Ishikawa (cell line): Measurements from ENCODE around the gene ACKR4.

Experiments
- CREB1 ChIP-seq: IDR thresholded peaks from 2 replicates; pipeline ENCODE4 v1.6.1; 2012; ENCODE audit warnings: low read depth
- TAF1 ChIP-seq: IDR thresholded peaks from 2 replicates; pipeline ENCODE4 v1.6.1; 2012; ENCODE audit warnings: low read depth, mild to moderate bottlenecking
- YY1 ChIP-seq: IDR thresholded peaks from 2 replicates; pipeline ENCODE4 v1.6.1; 2012; ENCODE audit warnings: low read depth
- TF ChIP-seq, protein P1 (sequence below): IDR thresholded peaks from 2 replicates; pipeline ENCODE4 v1.6.1; 2012

DNA sequence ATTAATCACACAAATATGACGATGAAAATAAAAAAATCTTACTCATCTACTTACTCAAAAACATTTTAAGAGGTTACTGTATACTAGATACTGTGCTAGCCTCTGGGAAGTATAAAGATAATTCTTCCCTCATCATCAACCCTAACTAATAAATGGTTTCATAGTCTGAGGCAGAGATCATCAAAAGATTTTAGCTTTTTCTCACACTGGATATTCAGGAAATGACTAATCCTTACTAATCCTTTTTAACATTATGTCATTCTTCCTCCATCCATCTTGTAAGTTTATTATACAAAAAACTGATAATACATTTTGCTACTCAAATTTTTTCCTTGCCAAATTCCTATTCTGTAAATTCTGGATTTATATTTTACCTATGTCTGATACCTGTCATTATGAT lies 32.9 kb downstream of the ACKR4 start:
- TF ChIP-seq TAF1 (no peak), CREB1 (no peak), YY1 (no peak)
- TF ChIP-seq, protein P1, sequence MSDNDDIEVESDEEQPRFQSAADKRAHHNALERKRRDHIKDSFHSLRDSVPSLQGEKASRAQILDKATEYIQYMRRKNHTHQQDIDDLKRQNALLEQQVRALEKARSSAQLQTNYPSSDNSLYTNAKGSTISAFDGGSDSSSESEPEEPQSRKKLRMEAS = no peak
